PC-9 (cell line): ENCODE measurements around the gene DLG1.

ENCODE experiments used
- CTCF ChIP-seq: fragments of 200-600 bp; sonication (generic); conservative IDR thresholded peaks from 2 replicates; pipeline ENCODE4 v1.6.1; 2017; ENCODE audit warnings: mixed run types, antibody characterized with exemption, mild to moderate bottlenecking, moderate library complexity
- EZH2 ChIP-seq: fragments of 200-600 bp; sonication (generic); IDR thresholded peaks from 2 replicates; pipeline ENCODE4 v1.8.0; 2017; ENCODE audit warnings: antibody characterized with exemption, low read depth

DNA sequence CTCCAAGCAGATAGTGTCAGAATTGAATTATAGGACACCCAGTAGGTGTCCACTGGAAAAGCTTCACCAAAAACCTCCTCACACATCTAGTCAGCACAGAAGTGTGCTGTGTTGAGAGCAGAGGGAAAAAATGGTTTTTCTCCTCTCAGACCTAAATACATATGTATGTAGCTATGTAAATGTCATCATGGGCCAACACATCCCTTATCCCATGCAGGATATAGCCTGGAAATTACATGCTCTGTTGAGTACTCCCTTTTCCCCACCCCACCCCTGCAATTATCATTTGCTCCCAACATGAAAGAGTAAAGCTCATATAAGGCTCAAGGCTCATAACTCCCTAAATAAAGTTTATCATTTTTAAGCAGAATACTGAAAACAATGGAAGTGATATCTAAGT, 35.7 kb downstream of the DLG1 start:
- TF ChIP-seq CTCF (no peak), EZH2 (no peak)
